Glutamatergic neuron (in vitro differentiated cells): ENCODE data around the gene MAB21L4. TPM values are rescaled to one million over a fixed set of nuclear protein-coding genes. Genes with fewer than 3 reads are reported as not detected.
A peak's percentile ranks its signal among the peaks of the same experiment; 100 is the strongest.

Experiments used
- DNase-seq: peaks from one replicate; pipeline ENCODE4 v3.0.0; 2022
- H3K27ac Mint-ChIP-seq: one replicate; pipeline ENCODE4 v1.8.0; 2020; ENCODE audit warnings: mild to moderate bottlenecking, mixed read lengths, inconsistent platforms; ENCODE audit not compliant: unreplicated experiment
- H3K27me3 Mint-ChIP-seq: one replicate; pipeline ENCODE4 v1.8.0; 2020; ENCODE audit warnings: mild to moderate bottlenecking, moderate library complexity, mixed read lengths, inconsistent platforms; ENCODE audit not compliant: unreplicated experiment
- H3K36me3 Mint-ChIP-seq: one replicate; pipeline ENCODE4 v1.8.0; 2020; ENCODE audit warnings: mild to moderate bottlenecking, mixed read lengths, inconsistent platforms; ENCODE audit not compliant: unreplicated experiment
- H3K4me1 Mint-ChIP-seq: one replicate; pipeline ENCODE4 v1.8.0; 2020; ENCODE audit warnings: mild to moderate bottlenecking, low read depth, mixed read lengths, inconsistent platforms; ENCODE audit not compliant: unreplicated experiment
- H3K4me3 Mint-ChIP-seq: one replicate; pipeline ENCODE4 v1.8.0; 2020; ENCODE audit warnings: mild to moderate bottlenecking, mixed read lengths, inconsistent platforms; ENCODE audit not compliant: unreplicated experiment
- H3K9me3 Mint-ChIP-seq: one replicate; pipeline ENCODE4 v1.8.0; 2020; ENCODE audit warnings: mild to moderate bottlenecking, moderate library complexity, mixed read lengths, inconsistent platforms; ENCODE audit not compliant: unreplicated experiment
- CTCF ChIP-seq: fragments of 200-600 bp; sonication (generic); IDR thresholded peaks from one replicate; pipeline ENCODE4 v1.5.0; 2021; ENCODE audit not compliant: partially characterized antibody, unreplicated experiment
- total RNA-seq: library from RNA; stranded (reverse); fragmentation: NEBNext Ultra II Directional; extraction: Animal tissue kit (Norgen Biotek cat#: 25700); gene quantifications from one replicate; pipeline ENCODE4 v1.2.1, GENCODE V29; 2021; ENCODE audit not compliant: unreplicated experiment

MAB21L4 gene
- total RNA-seq, 1 donor from 2014 or later: not detected

GRCh38 chr2:240881913-240882312 lies 14.0 kb downstream of the MAB21L4 start:
- peak overlapping the region; percentile 40 for H3K27ac Mint-ChIP-seq
- no peaks in the 10 kb centered on the region for H3K9me3 Mint-ChIP-seq
- TF ChIP-seq CTCF: no peak
- H3K4me3 Mint-ChIP-seq: no peak overlapping the region
- DNase-seq: peak; percentile 27
- H3K36me3 Mint-ChIP-seq: no peaks in the 10 kb centered on the region
- H3K27me3 Mint-ChIP-seq: peaks cover 4% of the 10 kb centered on the region
- peaks cover 3% of the 10 kb centered on the region for H3K4me1 Mint-ChIP-seq

GRCh38 chr2:240879105-240879504 lies 16.9 kb downstream of the MAB21L4 start:
- no peaks in the 10 kb centered on the region for H3K9me3 Mint-ChIP-seq
- TF ChIP-seq CTCF: no peak

GRCh38 chr2:240878341-240878936 lies 17.5 kb downstream of the MAB21L4 start:
- no peak for TF ChIP-seq CTCF
- no peak overlapping the region for H3K4me3 Mint-ChIP-seq
- H3K27me3 Mint-ChIP-seq: peaks cover 4% of the 10 kb centered on the region
- H3K36me3 Mint-ChIP-seq: no peaks in the 10 kb centered on the region
- no peak for DNase-seq
- no peak overlapping the region for H3K27ac Mint-ChIP-seq
- H3K9me3 Mint-ChIP-seq: no peaks in the 10 kb centered on the region
- H3K4me1 Mint-ChIP-seq: peaks cover 3% of the 10 kb centered on the region

More at GRCh38 chr2:240879105-240879504, 16.9 kb downstream of the MAB21L4 start:
- Mint-ChIP-seq H3K36me3 (no peaks in the 10 kb centered on the region), H3K4me1 (peaks cover 3% of the 10 kb centered on the region), H3K27me3 (peaks cover 4% of the 10 kb centered on the region), H3K4me3 (no peak overlapping the region), H3K27ac (no peak overlapping the region)
- no peak for DNase-seq

- DNase-seq: peak; percentile 21
- peaks cover 3% of the 10 kb centered on the region for H3K4me1 Mint-ChIP-seq
- no peaks in the 10 kb centered on the region for H3K9me3 Mint-ChIP-seq
- no peak for TF ChIP-seq CTCF
- no peak overlapping the region for H3K4me3 Mint-ChIP-seq
- H3K36me3 Mint-ChIP-seq: no peaks in the 10 kb centered on the region
- H3K27me3 Mint-ChIP-seq: peaks cover 4% of the 10 kb centered on the region
- no peak overlapping the region for H3K27ac Mint-ChIP-seq
These were observed 18.3 kb downstream of the MAB21L4 start for GRCh38 chr2:240877460-240878340.
